B cell (primary cell): Measurements from ENCODE around the gene LHX4.

ENCODE experiments used
- EZH2 ChIP-seq: IDR thresholded peaks from 2 replicates; pipeline ENCODE4 v1.6.1; 2012; ENCODE audit warnings: borderline replicate concordance, low read depth, mild to moderate bottlenecking, moderate library complexity, low read length; ENCODE audit not compliant: insufficient read depth, poor library complexity, severe bottlenecking
- TF ChIP-seq, protein P1 (sequence below): fragments of 200-600 bp; IDR thresholded peaks from one replicate; pipeline ENCODE4 v1.8.0; 2022; ENCODE audit warnings: antibody characterized with exemption, mild to moderate bottlenecking

DNA sequence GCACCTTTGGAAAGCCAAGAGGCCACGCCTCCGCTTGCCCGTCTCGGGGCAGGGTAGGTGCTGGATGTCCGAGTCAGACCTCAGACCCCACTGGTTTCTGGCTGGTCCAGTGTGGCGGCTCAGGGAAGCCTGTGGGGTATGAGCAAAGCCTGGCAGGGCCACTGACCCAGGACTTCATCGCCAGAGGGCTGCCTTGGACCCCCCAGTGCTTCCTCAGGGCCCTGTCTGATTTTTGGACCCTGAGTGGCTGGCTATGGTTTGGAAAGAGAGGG lies 20.4 kb downstream of the LHX4 start:
- TF ChIP-seq, protein P1, sequence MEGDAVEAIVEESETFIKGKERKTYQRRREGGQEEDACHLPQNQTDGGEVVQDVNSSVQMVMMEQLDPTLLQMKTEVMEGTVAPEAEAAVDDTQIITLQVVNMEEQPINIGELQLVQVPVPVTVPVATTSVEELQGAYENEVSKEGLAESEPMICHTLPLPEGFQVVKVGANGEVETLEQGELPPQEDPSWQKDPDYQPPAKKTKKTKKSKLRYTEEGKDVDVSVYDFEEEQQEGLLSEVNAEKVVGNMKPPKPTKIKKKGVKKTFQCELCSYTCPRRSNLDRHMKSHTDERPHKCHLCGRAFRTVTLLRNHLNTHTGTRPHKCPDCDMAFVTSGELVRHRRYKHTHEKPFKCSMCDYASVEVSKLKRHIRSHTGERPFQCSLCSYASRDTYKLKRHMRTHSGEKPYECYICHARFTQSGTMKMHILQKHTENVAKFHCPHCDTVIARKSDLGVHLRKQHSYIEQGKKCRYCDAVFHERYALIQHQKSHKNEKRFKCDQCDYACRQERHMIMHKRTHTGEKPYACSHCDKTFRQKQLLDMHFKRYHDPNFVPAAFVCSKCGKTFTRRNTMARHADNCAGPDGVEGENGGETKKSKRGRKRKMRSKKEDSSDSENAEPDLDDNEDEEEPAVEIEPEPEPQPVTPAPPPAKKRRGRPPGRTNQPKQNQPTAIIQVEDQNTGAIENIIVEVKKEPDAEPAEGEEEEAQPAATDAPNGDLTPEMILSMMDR, result no peak
- TF ChIP-seq EZH2, result no peak
